HG02610 (cell line): Measurements from ENCODE around the gene CD248.
"Not testable (repeated sequence)": the region's sequence is repeated elsewhere in the genome, so short reads cannot be mapped to it uniquely, and the experiment has no call there.

Experiments
- ATAC-seq: cut with Tn5 transposase; IDR thresholded peaks from one replicate; pipeline ENCODE4 v1.9.1; 2021; ENCODE audit warnings: mild to moderate bottlenecking, moderate library complexity; ENCODE audit not compliant: unreplicated experiment

The CD248 gene

DNA sequence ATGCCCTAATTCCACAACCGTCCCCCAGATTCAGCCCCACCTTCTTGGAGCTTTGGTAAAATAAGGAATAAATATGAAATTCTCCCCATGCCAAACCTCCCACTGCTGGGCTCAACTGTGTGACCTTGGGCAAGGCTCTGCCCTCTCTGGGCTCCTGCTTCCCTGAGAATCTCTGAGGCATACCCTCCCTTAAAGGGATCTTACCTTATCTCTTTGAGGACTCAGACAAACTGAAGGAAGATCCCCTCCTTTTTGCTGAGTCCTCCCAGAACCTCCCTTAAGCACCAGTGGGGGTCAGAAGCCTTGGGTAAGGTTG, 2.7 kb downstream of the CD248 start:
- no peak for ATAC-seq

DNA sequence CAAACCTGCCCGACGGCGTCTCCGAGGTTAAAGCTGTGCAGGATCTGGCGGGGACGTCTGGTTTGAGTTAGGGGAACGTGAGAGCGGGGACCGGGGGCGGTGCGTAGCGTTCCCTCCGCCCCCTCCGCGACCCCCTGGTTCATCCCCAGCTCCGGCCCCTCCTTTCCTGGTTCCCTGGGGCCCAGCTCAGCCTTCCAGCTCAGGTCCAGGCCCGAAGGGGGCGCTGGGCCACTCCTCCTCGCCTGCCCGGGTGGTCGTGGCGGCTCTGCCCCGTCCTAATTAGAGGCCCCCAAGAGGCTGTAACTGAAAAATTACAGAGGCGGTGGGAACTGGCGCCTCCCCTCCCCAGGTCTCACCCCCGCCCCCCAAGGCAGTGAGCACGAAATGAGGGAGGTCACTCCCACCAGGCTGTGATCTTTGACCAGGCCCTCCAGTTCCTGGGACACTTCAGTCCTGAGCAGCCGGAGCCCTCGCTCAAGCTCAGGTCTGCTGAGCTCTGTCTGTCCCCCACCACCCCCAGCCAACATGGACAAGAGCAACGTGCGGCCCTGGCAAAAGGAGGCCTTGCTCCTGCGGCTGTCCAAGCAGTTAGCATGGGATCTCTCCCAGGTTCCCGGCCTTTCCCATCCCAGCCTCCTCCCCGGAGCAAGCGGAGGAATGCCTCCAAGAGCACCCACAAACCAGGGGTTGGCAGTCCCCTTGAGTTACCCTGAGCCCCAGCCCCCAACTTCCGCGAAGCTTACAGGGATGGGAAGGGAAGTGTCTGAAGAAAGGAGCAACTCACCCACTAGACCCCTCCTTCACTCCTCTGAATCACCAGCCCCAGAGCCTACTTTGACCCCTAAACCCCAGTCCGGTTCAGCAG, 3.3 kb downstream of the CD248 start:
- ATAC-seq: no peak

DNA sequence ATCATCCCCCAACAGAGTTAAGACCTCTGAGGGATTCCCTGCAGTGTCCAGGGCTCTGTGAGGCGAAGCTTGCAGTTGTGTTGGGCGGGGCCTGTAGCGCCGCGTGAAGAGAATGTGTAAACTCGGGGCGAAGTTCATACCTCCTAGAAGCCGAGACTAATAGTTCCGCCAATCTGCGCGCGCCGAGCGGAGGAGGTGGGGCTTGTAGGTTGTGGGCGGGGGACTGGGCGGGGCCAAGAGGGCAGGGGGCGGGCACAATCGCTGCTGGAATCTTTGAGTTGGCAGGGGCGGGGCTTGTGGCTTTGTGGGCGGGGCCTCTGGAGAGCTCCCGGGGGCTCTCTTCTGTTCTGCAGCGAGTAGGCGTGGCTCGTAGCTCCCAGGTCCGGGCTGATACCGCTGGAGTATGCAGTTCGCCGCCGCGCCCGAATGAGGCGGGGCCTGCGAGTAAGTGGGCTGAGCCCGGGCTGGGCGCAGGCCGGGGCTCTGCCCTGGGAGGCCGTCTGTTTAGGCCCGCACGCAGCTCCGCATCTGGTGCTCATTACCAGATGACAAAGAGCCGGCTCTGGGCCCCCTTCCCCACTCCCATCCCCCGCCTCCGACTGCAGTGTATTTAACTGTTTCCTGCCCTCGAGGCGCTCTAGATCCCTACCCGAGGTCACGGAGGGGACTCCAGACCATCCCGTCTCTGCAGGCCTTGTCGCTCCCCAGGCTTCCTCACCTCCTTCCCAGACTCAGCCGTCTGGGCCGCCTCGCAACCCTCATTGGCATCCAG, 4.1 kb downstream of the CD248 start:
- peak; percentile 53 for ATAC-seq

DNA sequence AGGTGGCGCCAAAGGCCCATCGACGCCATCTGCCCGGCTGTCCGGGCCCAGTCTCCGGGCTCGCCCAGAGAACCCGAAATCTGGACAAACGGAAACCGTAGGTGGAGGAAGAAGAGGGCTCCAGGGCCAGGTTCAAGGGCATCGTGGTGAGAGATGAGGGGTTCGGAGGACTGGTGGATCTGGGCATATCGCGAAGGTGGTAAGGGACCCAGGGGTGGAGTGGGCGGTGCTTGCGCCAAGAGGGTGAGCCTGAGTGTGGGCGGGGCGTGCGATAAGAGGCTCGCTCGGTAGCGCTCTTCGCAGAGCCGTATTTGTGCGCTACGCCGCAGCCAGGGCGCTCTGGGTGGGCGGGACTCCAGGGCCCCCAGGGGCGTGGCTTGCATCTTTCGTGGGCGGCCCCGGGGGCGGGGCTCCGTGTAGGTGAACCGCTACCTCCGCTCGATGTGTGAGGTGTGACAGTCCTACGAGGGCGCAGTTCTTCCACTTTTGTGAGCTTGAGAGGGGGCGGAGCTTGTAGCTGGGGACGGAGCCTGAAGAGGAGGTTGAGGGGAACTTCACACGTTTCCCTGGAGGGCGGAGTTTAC, 4.8 kb downstream of the CD248 start:
- ATAC-seq: peak; percentile 79

DNA sequence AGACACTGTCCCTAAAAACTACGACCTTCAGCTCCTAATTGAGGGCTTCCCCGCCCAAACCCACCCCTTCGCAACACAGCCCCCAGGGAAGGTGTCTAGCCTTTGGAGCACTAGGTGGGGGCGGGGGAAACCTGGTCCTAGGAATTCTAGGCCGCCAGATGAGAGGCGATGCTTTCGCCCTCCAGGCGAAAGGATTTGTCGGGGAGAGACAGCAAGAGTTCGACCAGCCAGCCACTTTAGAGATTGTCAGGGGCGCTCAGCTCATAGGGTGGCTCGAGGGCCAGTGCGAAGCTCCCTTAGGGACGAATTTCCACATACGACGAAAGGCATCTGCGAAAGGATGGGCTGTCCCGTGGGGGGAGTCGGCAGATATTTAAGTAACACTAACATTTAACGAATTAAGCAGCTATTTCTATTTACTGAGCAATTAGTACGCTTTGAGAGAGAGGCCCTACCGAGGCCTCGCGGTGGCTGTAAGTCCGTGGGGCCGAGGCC, 5.3 kb downstream of the CD248 start:
- ATAC-seq: no peak

DNA sequence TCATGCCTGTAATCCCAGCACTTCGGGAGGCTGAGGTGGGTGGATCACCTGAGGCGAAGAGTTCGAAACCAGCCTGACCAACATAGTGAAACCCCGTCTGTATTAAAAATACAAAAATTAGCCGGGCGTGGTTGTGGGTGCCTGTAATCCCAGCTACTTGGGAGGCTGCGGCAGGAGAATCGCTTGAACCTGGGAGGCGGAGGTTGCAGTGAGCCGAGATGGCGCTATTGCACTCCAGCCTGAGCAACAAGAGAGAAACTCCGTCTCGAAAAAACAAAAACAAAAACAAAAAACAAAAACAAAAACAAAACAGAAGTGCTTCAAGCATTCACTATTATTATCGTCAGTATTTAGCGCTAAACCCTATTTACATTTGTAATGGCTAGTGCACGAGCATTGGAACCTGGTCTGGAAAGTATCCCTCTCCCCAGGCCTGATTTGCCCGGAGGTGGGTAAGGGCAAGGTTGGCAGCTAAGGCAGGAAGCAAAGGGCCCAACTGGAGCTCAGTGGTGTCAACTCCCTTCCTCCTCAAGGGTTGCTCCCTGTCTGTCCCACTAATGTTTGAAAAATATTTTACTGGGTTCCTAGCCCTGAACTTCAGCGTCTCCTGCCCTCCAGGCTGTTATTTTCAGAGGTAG, 5.9 kb downstream of the CD248 start:
- ATAC-seq: not testable (repeated sequence)

DNA sequence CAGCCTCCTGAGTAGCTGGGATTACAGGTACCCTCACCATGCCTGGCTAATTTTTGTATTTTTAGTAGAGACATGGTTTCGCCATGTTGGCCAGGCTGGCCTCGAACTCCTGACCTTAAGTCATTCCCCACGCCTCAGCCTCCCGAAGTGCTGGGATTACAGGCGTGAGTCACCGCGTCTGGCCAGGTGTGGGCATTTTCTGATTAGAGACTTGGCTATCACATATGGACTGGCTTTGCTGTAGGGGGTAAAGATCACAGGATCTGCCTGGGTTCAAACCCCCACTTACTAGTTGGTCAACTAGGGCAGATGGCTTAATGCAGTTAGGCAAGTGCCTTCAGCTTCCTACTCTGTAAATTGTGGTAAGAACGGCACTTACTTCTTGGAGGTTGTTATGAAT, 6.5 kb downstream of the CD248 start:
- no peak for ATAC-seq

DNA sequence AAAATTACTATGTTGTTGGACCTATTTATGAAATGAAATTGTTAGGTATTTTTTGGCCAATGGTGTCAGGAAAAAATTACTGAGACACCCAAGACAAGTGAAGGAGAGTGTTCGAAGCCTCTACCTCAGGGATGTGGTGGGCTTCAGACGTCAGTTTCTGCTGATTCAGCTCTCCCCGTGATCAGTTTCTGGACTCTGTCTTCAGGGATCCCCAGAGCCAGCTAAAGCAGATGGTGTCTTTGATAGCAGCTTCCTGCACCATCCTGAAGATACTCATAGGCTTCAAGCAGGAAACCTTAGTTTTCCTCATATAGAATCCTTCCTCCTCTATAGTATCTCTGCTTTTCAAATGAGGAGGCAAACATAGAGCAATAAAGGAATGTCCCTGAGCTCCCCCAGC, 7.4 kb downstream of the CD248 start:
- ATAC-seq: no peak

DNA sequence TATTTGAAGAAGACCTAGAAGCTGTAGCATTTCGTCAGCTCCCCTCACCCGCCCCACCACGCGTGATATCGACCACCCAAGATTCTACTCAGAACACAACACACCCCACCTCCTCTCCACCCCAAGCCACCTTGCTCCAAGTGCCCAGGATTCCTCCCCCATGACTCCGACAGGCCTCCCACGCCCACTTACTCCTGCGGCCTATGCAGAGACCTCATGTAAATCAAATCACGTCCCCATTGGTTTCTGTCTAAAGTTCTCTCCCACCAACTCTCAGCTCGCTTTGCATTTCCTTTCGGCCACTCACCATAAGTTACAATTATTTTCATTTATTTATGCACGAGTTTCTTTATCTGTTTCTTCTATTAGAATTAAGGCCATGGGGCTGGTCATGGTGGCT, 14.2 kb downstream of the CD248 start:
- no peak for ATAC-seq

DNA sequence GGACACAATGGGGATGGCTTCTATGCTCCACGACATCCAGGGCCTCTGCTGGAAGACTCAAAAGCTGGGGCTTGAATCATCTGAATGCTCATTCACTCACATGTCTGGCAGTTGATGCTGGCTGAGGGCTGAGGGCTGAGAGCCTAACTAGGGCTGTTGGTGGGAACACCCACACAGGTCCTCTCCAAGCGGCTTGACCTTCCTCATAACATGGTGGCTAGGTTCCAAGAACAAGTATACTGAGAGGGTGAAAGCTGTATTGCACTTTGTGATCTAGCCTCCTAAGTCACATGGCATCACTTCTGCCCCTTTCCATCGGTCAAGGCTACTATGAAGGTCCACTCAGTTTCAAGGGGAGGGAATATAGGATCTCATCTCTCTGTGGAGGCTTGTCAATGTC, 17.7 kb downstream of the CD248 start:
- no peak for ATAC-seq

DNA sequence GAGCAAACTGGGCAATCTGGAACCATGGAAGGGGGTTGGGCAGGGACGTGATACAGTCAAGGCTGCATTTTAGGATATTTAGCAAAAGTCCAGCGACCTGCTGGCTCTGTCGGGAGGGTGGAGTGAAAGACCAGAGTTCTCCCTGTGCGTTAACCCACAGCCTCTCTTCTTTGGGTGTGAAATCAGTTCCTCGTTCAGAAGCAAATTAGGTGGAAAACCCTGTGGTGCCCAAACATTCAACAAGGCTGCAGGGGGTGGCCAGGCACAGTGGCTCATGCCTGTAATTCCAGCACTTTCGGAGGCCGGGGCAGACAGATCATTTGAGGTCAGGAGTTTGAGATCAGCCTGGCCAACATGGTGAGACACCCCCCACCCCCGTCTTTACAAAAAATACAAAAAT, 19.2 kb downstream of the CD248 start:
- ATAC-seq: no peak

DNA sequence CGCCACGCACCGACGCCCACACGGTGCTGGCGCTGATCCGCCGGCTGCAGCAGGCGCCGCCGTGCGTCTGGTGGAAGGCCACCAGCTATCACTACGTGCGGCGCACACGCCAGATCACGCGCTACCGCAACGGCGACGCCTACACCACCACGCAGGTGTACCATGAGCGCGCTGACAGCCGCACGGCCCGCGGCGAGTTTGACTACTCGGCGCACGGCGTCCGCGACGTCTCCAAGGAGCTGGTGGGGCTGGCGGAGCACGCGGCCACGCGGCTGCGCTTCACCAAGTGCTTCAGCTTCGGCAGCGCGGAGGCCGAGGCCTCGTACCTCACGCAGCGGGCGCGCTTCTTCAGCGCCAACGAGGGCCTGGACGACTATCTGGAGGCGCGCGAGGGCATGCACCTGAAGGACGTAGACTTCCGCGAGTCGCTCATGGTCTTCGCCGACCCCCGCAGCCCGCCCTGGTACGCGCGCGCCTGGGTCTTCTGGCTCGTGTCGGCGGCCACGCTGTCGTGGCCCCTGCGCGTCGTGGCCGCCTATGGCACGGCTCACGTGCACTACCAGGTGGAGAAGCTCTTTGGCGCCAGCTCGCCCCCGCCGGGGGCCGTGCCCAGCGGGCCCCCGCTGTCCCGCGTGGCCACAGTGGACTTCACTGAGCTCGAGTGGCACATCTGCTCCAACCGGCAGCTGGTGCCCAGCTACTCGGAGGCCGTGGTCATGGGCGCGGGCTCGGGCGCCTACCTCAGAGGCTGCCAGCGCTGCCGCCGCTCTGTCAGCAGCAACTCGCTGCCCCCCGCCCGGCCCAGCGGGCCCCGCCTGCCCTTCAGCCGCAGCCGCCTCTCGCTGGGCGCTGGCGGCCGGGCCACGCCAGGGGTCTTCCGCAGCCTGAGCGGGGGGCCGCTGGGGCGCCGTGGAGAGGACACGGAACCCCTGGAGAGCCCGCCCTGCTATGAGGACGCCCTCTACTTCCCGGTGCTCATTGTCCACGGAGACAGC, 21.9 kb downstream of the CD248 start:
- no peak for ATAC-seq

DNA sequence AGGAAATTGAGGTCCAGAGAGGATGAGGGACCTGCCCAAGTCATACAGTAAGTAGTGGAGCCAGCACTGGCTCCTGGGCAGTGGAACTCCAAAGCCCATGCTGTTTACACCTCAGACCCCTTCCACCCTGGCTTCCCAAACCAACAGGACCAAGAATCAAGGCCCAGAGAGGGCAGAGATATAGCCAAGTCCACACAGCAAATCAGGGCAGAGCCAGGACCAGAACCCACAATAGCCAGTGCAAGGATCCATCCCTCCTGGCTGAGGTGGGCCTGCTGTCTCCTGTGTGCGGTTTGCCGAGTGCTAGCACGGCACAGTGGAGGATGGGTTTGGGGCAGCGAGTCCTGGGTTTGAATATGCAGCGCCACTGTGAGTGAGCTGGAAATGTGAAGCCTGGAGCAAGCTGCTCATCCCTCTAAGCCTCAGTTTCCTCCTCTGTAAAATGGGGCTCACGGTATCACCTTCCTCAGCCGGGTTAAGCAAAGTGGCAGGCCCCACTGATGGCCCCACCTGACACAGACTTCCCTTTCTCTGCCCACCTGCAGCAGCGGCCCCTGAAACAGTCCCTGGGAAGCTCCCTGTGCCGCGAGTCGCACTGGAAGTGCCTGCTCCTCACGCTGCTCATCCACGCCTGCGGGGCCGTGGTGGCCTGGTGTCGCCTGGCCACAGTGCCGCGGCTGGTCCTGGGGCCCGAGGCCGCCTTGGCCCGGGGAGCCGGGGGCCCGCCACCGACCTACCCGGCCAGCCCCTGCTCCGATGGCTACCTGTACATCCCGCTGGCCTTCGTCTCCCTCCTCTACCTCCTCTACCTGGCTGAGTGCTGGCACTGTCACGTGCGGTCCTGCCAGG, 22.8 kb downstream of the CD248 start:
- ATAC-seq: no peak

DNA sequence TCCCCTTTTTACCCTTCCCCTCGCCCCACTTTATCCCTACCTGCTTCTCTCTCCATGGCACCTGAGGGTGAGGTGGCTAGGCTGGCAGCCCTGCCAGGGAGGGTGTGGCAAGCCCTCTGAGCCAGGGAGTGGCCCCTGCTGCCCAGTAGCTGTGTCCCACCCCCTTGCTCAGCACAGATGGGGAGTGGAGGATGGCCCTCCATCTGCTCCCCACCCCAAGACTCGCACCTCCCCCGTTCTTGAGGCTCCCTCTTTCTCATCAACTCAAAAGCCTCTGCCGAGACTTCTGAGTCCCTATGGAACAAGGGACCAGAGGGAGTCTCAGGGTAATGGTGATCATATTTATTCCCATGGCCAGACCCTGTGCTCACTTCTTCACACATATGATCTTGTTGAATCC, 23.5 kb downstream of the CD248 start:
- no peak for ATAC-seq

DNA sequence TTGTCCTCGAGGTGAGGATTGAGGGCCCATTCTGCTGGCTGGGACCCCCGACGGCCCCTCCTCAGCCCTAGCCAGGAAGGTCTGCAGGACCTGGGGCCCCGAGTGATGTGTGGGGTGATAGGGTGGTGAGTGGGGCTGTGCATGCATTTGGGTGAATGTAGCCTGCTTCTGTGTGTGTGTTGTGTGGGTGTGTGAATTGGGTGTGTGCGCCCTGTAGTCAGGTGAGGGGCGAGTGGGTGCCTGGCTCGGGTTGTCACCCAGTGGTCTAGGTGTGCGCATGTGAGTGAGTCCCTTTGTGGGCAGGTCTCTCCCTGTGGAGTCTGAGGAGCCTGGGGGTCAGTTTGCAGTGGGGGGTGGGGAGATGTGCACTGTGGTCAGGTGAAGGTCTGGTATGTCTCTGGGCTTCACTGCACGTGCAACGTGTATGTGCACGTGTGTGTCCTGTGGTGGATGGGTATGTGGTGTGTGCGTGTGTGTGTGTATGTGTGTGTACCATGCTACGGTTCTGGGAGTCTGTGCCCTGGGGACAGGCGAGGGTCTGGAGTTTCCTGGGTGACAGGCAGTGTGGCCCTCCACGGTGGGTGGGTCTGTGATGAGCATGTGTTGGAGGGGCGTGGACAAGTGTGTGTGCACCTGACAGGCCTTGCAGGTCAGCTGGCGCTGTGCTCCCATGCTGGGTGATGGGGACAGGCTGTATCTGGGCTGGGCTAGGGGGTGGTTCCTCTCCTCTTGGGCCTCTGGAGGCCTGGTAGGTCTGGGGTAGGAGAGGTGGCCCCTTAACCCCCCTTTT, 24.1 kb downstream of the CD248 start:
- no peak for ATAC-seq

DNA sequence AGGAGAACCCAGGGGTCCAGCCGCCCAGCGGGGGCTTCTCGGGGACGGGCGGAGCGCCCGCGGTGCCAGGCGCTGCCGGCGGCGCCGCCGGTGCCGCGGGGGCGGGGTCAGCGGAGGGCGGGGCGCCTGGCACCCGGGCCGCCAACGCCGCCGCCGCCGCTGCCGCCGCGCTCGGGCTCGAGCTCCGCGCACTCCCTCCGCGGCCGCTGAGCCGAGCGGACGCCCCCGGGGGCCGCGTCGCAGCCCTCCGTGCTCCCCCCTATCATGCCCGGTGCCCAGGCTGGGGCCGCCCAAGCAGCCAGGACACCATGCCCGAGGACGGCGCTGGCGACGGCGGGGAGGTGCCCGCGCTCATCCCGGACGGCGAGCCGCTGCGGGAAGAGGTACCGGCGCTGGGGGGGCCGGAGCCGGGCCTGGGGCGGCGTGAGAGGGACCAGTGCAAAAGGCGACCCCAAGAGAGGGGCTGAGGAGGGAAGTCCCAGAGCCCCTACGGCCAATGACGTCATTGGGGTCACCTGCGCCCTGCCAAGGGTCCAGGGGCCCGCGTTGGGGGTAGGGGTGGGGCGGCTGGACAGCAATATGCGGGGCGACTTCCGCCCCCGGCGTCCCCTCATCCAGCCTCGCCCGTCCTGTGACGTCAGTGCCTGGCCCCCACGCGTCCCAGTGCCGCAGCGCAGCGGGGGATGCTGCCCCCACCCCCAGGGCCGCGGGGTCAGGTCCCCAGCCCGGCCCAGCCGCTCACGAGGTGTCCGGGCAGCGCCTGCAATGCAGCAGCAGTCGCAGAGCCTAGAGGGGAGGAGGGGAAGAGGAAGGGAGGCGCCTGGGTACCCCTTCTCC, 24.9 kb downstream of the CD248 start, which contains the start of gene TMEM151A:
TSS of gene TMEM151A (plus strand) at position 189 of the 837 bp plus-strand sequence. CDS start at position 309, 120 bp downstream.
- ATAC-seq: no peak

DNA sequence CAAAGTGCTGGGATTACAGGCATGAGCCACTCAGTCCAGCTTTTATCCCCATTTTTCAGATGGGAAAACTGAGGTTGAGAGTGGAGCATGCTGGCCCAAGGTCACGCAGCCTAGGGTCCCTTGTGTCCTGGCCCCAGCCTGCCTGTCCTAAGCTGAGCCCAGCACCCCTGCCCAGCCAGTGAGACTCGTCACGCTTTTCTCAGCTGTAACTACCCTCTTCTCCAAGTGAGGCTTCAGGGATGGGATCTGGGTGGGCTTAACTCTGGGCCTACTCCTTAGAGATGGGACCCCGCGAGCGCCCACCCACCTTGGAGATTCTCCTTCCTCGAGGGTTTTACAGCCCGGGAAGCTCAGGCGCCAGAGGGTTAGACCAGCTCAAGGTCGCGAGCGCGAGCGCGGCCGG, 25.5 kb downstream of the CD248 start:
- ATAC-seq: no peak

DNA sequence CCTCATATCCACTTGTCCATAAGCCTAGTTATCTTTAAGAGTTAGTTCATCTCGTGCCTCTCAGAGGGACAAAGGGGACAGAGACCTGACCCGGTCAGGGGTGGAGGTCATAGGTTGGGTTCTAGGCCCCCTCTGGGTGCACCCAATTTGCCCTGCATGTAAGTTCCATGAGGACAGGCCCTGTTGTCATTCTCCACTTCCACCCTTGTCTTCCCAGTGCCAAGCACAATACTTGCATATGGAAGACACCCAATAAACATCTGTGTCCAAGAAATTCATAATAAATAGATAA, 26.6 kb downstream of the CD248 start:
- no peak for ATAC-seq
